NK-92 (cell line): Measurements from ENCODE around the gene C16orf96.
A peak's percentile ranks its signal among the peaks of the same experiment; 100 is the strongest.

Experiments used
- DNase-seq: peaks from one replicate; lab custom pipeline; 2025; ENCODE audit not compliant: unreplicated experiment; lab: John Stamatoyannopoulos, UW

The C16orf96 gene

GRCh38 chr16:4615384-4616046 is 59.4 kb downstream of the C16orf96 start:
- no peak for DNase-seq

- peak; percentile 97 for DNase-seq
Observed at GRCh38 chr16:4616047-4616811, 60.1 kb downstream of the C16orf96 start.

DNA sequence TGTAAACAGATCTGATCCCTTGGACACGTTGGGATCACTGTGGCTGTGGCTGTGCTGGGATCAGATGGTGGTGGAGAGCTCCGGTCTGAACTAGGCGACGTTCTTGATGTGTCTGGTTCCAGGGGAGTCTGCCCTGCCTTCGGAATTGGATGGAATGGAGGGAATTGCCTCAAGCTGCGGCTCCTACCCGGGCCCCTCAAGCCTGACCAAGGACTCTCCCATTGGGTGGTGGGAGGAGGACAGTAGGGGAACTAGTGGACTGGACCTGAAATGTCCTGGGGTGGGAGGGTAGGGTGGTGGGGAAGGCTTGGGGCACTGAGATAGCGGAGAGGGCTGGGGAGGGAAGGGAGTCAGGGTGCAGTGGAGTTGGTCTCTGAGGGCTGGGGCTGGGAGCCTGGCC is 61.7 kb downstream of the C16orf96 start:
- no peak for DNase-seq

GRCh38 chr16:4618645-4619418 is 62.7 kb downstream of the C16orf96 start:
- no peak for DNase-seq

GRCh38 chr16:4623593-4623992 is 67.5 kb downstream of the C16orf96 start:
- DNase-seq: no peak

GRCh38 chr16:4624015-4624826 is 68.1 kb downstream of the C16orf96 start, which contains the start of gene MGRN1:
Gene MGRN1, plus strand, starts transcription at chr16:4624826. Its CDS starts 135 bp downstream, at chr16:4624961.
- DNase-seq: no peak

GRCh38 chr16:4624827-4625559 is 68.9 kb downstream of the C16orf96 start:
- DNase-seq: no peak

DNA sequence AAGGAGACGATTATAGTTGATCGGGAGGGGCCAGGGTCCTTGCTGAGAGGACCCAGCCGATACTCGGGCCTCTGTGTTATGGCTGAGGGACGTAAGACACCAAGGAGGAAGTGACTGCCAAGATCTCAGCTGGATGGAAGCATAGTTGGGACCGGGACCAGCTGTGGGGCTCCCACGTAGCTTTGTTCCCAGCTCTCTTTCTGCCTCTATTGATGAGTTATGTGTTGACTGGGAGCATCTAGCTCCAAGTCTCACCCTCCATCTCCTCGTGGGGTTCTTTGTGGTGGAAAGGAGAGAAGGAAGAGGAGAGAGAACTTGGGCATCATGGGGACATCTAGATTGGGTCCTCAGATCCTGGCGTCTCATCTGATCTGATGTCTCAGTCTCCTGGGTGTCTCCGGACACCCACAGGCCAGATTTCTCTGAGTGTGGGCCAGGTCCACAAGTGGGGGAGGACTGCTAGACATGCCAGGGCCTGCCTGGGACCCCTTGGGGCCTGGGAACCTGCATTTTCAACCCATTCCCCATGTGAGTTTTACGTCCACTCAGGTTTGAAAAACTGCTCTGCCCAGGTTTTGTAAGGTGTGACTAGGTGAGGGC is 69.5 kb downstream of the C16orf96 start:
- DNase-seq: no peak

DNA sequence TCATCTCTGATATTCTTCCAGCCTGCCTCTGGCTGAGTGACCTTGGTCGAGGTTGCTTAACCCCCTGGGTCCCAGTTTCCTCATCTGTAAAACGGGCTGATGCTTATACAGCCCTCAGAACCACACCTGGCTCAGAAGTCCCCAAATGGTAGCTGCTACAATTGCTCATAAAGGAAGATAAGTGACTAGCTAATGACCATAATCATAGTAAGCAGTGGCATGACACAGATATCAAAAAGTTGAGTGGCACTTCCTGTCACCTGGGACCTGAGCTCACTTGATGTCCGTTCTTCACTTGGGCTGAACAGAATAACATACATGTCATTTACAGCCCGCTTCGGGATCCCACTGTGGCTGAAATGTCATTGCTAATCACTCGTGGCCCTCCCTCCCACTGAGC is 70.3 kb downstream of the C16orf96 start:
- no peak for DNase-seq

GRCh38 chr16:4628283-4628682 is 72.1 kb downstream of the C16orf96 start:
- no peak for DNase-seq

- no peak for DNase-seq
Observed at GRCh38 chr16:4631444-4631843, 75.3 kb downstream of the C16orf96 start.

- DNase-seq: no peak
Observed at GRCh38 chr16:4633910-4634635, 77.9 kb downstream of the C16orf96 start.

- no peak for DNase-seq
Observed at GRCh38 chr16:4634768-4635167, 78.6 kb downstream of the C16orf96 start.

GRCh38 chr16:4636196-4636595 is 80.1 kb downstream of the C16orf96 start:
- DNase-seq: no peak

DNA sequence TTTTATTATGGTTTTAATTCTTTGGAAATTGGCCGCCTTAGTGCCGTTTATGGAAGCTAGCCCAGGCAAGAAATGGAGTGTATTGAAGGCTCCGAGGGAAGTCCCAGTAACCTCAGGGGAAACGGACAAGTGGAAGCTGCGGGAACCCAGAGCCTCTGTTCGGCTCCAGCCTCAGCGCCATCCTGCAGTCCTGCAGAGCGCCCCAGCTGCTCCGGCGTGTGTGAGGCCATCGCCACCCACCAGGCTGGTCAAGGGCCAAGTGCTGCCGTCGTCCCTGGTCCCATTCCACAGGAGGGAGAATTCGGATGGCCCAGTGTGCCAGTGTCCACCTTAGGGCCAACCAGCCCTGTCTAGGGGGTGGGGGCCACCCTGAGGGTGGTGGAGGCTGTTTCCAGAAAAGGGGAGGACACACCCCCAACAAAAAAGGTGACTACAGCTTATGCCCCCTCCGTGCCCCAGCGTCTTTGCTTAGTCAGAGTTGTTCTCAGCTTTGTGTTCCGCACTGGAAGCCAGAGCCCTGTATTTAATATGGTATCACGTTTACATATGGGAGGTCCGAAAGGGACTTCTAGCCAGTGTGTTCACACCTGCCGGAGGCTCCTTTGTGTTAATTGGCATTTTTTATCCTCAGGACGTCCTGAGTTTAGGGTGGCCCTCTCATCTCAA is 81.5 kb downstream of the C16orf96 start:
- no peak for DNase-seq

DNA sequence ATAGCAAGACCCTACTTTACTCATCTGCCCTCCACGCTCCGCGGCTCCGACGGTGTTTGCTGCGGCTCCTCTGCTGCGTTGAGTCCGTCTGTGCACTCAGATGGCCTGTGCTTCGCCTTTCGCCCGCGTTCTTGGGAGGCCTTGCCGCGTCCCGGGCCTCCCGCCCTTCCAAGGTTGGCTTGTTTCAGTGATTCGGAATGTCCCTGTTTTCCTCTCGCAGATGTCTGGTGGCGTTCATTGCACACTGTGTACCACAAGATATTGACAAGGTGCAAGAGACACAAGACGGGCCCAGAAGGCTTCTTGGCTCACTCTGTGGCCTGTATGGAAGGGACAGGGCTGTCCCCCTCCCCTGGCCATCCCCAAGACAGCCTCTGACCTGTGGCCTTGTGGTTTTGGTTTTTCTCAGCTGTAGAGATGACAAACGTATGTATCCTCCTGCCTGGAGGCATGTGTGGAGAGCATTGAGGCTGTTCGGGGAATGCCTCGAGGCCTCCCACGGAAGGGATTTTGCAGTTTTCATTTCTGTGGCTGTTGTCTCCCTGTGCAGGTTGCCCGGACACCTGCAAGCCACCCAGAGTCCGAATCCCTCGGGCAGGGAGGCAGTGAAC is 83.9 kb downstream of the C16orf96 start:
- DNase-seq: no peak

- no peak for DNase-seq
Observed at GRCh38 chr16:4640572-4641305, 84.6 kb downstream of the C16orf96 start.

DNA sequence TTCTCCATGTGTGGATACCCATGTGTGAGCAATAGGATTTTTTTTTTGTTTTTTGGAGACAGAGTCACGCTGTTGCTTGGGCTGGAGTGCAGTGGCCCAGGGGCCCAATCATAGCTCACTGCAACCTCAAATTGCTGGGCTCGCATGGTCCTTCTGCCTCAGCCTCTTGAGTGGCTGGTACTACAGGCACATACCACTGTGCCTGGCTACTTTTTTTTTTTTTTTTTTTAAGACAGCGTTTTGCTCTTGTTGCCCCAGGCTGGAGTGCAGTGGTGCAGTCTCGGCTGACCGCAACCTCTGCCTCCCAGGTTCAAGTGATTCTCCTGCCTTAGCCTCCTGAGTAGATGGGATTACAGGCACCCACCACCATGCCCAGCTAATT is 85.2 kb downstream of the C16orf96 start:
- no peak for DNase-seq
